RWPE2 (cell line): Measurements from ENCODE around the gene NHEJ1.

ENCODE experiments used
- ATAC-seq: fragments of 200-7000 bp; cut with Tn5 transposase; 3 replicates; pipeline ENCODE4 v1.9.1; 2021; ENCODE audit warnings: low read depth
- DNase-seq: peaks from one replicate; pipeline ENCODE4 v3.0.0-alpha.2; 2020; ENCODE audit warnings: low spot score
- H3K27ac ChIP-seq: fragments of 450-650 bp; 2 replicates; pipeline ENCODE4 v1.5.1; 2017; ENCODE audit warnings: mild to moderate bottlenecking; ENCODE audit not compliant: poor library complexity, severe bottlenecking
- H3K27me3 ChIP-seq: fragments of 250-450 bp; sonication (Bioruptor Pico); 2 replicates; pipeline ENCODE4 v1.5.1; 2021; ENCODE audit warnings: mild to moderate bottlenecking, moderate library complexity; ENCODE audit not compliant: insufficient read depth, poor library complexity, severe bottlenecking
- H3K36me3 ChIP-seq: fragments of 250-450 bp; sonication (Bioruptor Pico); 2 replicates; pipeline ENCODE4 v1.5.1; 2020; ENCODE audit warnings: low read depth, mild to moderate bottlenecking, moderate library complexity
- H3K4me1 ChIP-seq: fragments of 250-450 bp; sonication (Bioruptor Pico); 2 replicates; pipeline ENCODE4 v1.5.1; 2021; ENCODE audit warnings: mild to moderate bottlenecking, moderate library complexity; ENCODE audit not compliant: insufficient read depth, poor library complexity, severe bottlenecking
- H3K4me3 ChIP-seq: fragments of 250-450 bp; sonication (Bioruptor Pico); 2 replicates; pipeline ENCODE4 v1.5.1; 2021; ENCODE audit warnings: mild to moderate bottlenecking, moderate library complexity; ENCODE audit not compliant: severe bottlenecking
- H3K9me3 ChIP-seq: fragments of 250-450 bp; sonication (Bioruptor Pico); 2 replicates; pipeline ENCODE4 v1.5.1; 2021; ENCODE audit warnings: mild to moderate bottlenecking, moderate library complexity; ENCODE audit not compliant: severe bottlenecking
- TF ChIP-seq, protein P1 (sequence below): fragments of 450-650 bp; IDR thresholded peaks from one replicate; pipeline ENCODE4 v1.5.1; 2017; ENCODE audit warnings: mild to moderate bottlenecking, moderate library complexity; ENCODE audit not compliant: poor library complexity, severe bottlenecking

The NHEJ1 gene

DNA sequence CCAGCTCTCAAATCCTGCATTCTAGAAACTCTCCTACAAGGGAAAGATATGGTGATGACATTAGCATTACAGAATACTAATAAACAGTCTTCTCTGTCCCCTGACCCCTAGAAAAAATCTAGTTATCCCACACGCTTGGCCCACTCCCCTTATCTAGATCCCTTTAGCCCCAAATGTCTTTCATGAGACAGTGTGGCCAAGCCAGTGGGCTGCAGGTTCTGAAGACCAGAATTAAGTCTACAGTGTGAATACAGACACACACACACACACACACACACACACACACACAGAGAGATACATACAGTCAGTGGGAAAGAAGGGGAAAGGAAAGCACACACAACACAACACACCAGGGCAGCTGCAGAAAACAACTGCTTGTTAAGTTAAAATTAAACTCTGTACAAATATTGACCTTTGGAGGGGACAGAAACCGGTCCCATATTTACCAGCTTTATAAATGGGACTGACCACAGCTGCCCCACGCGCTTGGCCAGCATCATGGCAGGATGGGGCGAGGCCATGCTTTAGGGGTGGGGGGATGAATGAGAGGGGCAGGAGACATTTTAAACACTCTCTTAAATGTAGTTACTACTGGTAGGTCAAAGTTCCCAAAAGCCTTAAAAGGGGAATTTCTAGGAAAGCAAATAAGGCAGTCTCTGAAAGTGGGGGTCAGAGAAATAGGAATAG lies 49.1 kb downstream of the NHEJ1 start:
- Histone ChIP-seq H3K27me3 (no peaks in the 10 kb centered on the region), H3K9me3 (no peaks in the 10 kb centered on the region), H3K4me3 (no peak overlapping the region), H3K4me1 (no peaks in the 10 kb centered on the region), H3K27ac (no peak overlapping the region), H3K36me3 (no peaks in the 10 kb centered on the region)
- ATAC-seq = no peak
- TF ChIP-seq, protein P1, sequence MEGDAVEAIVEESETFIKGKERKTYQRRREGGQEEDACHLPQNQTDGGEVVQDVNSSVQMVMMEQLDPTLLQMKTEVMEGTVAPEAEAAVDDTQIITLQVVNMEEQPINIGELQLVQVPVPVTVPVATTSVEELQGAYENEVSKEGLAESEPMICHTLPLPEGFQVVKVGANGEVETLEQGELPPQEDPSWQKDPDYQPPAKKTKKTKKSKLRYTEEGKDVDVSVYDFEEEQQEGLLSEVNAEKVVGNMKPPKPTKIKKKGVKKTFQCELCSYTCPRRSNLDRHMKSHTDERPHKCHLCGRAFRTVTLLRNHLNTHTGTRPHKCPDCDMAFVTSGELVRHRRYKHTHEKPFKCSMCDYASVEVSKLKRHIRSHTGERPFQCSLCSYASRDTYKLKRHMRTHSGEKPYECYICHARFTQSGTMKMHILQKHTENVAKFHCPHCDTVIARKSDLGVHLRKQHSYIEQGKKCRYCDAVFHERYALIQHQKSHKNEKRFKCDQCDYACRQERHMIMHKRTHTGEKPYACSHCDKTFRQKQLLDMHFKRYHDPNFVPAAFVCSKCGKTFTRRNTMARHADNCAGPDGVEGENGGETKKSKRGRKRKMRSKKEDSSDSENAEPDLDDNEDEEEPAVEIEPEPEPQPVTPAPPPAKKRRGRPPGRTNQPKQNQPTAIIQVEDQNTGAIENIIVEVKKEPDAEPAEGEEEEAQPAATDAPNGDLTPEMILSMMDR = no peak
- DNase-seq = no peak

DNA sequence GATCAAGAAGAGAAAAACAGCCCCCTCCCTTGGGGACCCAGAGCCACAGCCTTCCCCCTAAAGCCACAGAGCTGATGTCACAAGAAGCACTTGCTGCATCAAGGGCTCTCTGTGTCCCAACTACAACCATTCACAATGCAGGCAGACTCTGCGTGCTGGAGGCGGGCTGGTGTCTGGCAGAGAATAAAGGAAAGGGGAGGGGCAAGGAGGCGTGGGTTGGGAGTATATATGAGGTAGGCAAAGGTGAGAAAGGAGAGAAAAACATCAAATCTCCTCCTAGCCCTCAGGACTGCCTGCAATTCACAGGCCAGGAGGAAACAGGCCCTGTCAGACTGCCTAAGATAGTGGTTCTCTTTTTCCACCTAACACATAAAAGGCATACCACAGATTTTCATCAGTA lies 51.1 kb downstream of the NHEJ1 start:
- no peaks in the 10 kb centered on the region for H3K36me3 ChIP-seq
- DNase-seq (no peak), ATAC-seq (no peak)
- no peak overlapping the region for H3K27ac ChIP-seq
- no peaks in the 10 kb centered on the region for H3K9me3 ChIP-seq
- TF ChIP-seq, protein P1 = no peak
- no peaks in the 10 kb centered on the region for H3K27me3 ChIP-seq
- no peaks in the 10 kb centered on the region for H3K4me1 ChIP-seq
- H3K4me3 ChIP-seq = no peak overlapping the region

DNA sequence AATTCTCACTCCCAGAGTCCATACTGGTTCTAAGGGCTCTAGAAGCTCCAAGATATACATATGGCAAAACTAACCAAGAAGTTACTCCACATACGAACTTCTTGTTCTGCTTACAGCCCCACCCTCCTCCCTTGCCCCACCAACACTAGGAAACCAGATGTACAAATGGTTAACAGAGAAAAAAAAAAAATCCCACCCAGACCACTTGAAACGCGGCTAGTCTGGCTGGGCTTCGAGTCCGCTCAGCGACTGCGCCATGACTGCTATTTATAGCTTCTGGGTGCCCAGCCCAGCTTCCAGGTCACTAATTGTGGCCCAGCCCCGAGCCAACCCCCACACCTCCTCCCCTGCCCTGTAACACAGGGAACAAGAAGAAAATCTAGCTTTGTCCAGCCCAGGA lies 52.9 kb downstream of the NHEJ1 start:
- TF ChIP-seq, protein P1 = no peak
- ATAC-seq = no peak
- no peaks in the 10 kb centered on the region for H3K4me1 ChIP-seq
- no peak for DNase-seq
- no peak overlapping the region for H3K27ac ChIP-seq
- H3K36me3 ChIP-seq = no peaks in the 10 kb centered on the region
- H3K4me3 ChIP-seq = no peak overlapping the region
- H3K9me3 ChIP-seq = peaks cover 3% of the 10 kb centered on the region
- no peaks in the 10 kb centered on the region for H3K27me3 ChIP-seq

DNA sequence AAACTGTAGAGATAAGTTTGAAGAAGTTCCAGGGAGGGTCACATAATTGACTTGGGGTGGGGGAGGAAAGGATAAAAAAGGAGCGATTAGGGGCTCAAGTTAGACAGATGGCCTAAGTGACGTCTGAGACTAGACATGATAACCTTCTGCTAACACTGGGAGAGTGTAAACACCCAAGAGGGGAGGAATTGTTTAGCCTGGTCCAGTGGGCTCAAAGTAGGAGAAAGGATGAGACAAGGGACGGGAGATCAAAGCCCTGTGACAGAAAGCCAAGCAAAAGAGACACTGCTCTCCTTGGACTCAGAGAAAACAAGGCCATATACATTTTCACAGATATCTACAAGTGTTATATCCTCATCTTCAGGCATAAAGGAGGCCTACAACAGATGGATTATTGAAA lies 54.4 kb downstream of the NHEJ1 start:
- Histone ChIP-seq H3K27me3 (no peaks in the 10 kb centered on the region), H3K36me3 (no peaks in the 10 kb centered on the region), H3K27ac (no peak overlapping the region), H3K4me1 (no peaks in the 10 kb centered on the region), H3K9me3 (peaks cover 3% of the 10 kb centered on the region), H3K4me3 (no peak overlapping the region)
- no peak for ATAC-seq
- DNase-seq = no peak
- TF ChIP-seq, protein P1 = no peak
